Measurements from ENCODE around the gene ZEB1. TPM values are rescaled to one million over a fixed set of nuclear protein-coding genes. Genes with fewer than 3 reads are reported as not detected.
"Not testable (repeated sequence)": the region's sequence is repeated elsewhere in the genome, so short reads cannot be mapped to it uniquely, and the experiment has no call there.

Gene ZEB1
- total RNA-seq, 1 donor from 2014 or later: 149 TPM

DNA sequence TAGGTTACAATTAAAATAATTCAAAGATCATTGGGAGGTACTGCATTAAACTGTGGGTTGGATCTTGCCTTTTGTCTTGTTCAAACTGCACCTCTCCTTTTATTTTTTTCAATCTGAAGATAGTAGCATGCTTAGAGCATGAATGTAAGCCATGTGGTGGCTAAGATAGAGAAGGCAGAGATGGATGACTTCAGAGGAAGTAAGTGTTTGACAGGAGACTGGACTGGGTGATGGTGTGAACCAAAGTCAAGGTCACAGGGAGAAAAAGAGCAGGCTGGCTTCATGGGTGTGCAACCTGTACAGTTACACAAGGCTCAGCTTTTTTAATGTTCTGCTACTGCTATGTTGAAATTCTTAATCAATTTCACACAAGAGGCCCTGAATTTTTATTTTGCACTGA is 85.6 kb downstream of the ZEB1 start:
- no peak for DNase-seq (ENCODE audit: low spot score)
- intact Hi-C loops (cut with DNase I): no loop called here

- DNase-seq (ENCODE audit: low spot score); intact Hi-C loops (cut with DNase I): not testable (repeated sequence)
Observed at GRCh38 chr10:31405829-31406228, 86.8 kb downstream of the ZEB1 start.

DNA sequence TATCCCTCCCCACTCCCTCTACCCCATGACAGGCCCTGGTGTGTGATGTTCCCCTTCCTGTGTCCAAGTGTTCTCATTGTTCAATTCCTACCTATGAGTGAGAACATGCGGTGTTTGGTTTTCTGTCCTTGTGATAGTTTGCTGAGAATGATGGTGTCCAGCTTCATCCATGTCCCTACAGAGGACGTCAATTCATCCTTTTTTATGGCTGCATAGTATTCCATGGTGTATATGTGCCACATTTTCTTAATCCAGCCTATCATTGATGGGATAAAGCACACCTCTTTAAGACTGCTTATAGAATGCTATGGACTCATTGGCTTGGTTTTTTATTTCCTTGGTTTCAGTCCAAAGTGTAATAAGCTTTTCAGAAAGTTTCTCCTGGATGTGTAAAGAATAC is 93.4 kb downstream of the ZEB1 start:
- not testable (repeated sequence) for DNase-seq (ENCODE audit: low spot score)

GRCh38 chr10:31413325-31413724 is 94.3 kb downstream of the ZEB1 start:
- intact Hi-C loops (cut with DNase I): no loop called here
- no peak for DNase-seq (ENCODE audit: low spot score)

More for the DNA sequence above, 93.4 kb downstream of the ZEB1 start:
- intact Hi-C loops (cut with DNase I): not testable (repeated sequence)

- intact Hi-C loops (cut with DNase I): no loop called here
Observed at GRCh38 chr10:31418481-31418880, 99.5 kb downstream of the ZEB1 start.

DNA sequence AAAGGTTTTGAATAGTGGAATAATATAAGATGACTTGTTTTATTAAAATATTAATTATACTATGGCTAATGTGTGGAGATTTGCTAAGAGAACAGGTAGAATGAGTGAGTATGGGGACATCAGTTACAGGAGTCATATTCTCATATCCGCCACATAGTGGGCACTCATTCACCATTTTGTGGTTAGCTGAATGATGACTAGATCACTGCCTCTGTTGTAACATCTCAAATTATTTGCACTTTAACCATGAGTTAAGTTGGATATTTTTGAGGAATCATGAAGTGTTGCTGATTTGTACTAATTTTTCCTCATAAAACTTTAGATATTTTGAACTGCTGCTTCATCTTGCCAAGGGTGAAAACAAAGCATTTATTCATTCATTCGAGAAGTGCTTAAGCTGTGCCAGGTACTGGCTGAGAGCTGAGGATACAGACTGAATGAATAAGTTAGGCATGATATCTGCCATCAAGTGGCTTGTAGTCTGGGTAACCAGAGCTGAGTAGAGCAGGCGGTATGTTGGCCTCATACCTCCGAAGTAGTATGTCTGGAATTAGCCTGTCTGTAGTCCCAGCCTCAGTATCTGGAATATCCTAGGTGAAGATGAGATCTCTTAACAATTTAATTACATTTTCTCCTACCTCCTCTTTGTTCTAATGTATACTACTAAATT is 100.5 kb downstream of the ZEB1 start:
- DNase-seq (ENCODE audit: low spot score): no peak
- intact Hi-C loops (cut with DNase I): no loop called here

More at GRCh38 chr10:31418481-31418880, 99.5 kb downstream of the ZEB1 start:
- DNase-seq (ENCODE audit: low spot score): no peak

GRCh38 chr10:31421322-31421721 is 102.3 kb downstream of the ZEB1 start:
- intact Hi-C loops (cut with DNase I): no loop called here
- DNase-seq (ENCODE audit: low spot score): no peak

DNA sequence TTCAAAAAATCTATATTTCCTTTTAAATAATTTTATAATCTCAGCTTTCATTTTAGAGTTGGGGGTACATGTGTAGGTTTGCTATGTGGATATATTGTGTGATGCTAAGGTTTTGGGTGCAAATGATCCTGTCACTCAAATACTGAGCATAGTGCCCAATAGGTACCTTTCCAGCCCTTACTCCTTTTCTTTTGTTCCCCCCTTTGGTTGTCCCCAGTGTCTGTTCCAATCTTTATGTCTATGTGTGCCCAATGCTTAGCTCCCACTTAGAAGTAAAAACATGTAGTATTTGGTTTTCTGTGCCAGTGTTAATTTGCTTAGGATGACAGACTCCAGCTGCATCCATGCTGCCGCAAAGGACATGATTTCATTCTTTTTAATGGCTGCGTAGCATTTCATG is 103.6 kb downstream of the ZEB1 start:
- no peak for DNase-seq (ENCODE audit: low spot score)
- intact Hi-C loops (cut with DNase I): no loop called here

DNA sequence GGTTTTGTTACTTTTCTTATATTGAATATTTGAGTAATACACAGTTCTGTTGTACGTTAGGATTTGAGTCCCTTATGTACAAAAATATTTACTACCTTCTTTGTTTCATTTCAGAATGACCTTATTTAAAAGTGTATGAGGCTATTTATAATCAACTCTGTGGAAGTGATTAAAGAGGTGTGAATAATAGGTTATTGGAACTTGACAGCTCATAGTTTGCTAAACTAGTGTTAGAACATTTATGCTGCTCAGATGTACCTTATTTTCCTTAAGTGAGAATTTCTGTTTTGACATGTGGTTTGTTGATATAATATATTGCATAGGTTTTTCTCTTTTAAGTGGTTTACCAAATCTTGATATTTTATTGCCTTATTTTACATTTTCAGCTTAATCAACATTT is 105.5 kb downstream of the ZEB1 start:
- no peak for DNase-seq (ENCODE audit: low spot score)
- intact Hi-C loops (cut with DNase I): no loop called here

- no peak for DNase-seq (ENCODE audit: low spot score)
- intact Hi-C loops (cut with DNase I): no loop called here
Observed at GRCh38 chr10:31426401-31426800, 107.4 kb downstream of the ZEB1 start.

DNA sequence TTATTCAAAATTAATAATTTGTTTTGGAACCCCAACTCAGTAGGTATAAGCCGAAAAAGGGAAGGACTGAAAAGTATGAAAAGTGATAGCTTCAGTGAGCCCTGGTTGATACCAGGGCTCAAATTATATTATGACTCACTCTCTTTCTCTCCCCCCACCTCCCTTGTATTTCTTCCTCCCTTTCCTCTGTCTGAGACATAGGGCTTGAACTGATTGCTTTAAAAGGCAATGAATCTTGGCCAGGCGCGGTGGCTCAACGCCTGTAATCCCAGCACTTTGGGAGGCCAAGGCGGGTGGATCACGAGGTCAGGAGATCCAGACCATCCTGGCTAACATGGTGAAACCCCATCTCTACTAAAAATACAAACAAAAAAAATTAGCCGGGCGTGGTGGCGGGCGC is 108.3 kb downstream of the ZEB1 start:
- DNase-seq (ENCODE audit: low spot score); intact Hi-C loops (cut with DNase I): not testable (repeated sequence)

DNA sequence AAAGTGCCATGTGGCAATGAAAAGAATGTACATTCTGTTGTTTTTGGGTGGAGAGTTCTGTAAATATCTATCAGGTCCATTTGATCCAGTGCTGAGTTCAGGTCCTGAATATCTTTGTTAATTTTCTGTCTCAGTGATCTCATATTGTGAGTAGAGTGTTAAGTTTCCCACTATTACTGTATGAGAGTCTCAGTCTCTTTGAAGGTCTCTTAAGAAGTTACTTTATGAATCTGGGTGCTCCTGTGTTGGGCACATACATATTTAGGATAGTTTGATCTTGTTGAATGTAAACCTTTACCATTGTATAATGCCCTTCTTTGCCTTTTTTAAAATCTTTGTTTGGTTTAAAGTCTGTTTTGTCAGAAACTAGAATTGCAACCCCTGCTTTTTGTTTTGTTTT is 109.5 kb downstream of the ZEB1 start:
- intact Hi-C loops (cut with DNase I); DNase-seq (ENCODE audit: low spot score): not testable (repeated sequence)

- intact Hi-C loops (cut with DNase I): no loop called here
- no peak for DNase-seq (ENCODE audit: low spot score)
Observed at GRCh38 chr10:31431021-31431420, 112.0 kb downstream of the ZEB1 start.

GRCh38 chr10:31437959-31438358 is 118.9 kb downstream of the ZEB1 start:
- intact Hi-C loops (cut with DNase I): no loop called here
- DNase-seq (ENCODE audit: low spot score): no peak

DNA sequence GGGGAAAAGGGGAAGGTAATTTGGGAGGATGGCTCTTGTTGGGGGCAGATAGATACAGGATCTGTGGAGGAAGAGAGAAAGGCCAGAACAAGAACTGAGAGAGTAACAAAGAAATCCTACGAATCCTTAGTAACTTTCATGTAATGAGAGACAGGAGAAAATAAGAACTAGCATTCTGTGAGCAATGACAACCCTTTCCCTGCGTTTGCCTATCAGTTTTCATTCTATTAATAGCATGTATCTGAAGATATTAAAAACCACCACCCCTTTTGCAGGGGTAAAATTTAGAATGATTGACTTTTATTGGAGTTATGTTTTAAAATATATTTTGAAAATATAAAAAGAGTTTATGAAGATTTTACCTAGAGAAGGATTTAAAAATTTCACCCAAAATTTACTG is 132.8 kb downstream of the ZEB1 start:
- DNase-seq (ENCODE audit: low spot score): no peak
- intact Hi-C loops (cut with DNase I): no loop called here

DNA sequence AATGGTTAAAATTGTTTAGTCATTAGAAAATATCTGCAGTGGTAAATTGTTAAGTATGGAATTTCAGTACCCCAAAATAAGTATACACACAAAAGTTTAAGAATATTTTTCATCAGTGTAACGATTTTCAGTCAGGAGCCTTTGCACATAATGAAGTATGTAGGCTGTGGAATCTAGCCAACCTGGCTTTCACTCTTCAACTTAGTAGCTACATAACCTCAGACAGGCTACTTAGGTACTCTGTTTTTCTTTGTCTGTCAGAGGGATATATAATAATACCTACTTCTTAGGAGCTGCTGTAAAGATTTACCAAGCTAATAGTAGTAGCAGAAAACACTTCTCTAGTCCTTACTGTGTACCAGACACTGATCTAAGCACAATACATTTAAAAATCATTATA is 137.5 kb downstream of the ZEB1 start:
- intact Hi-C loops (cut with DNase I): no loop called here
- no peak for DNase-seq (ENCODE audit: low spot score)

DNA sequence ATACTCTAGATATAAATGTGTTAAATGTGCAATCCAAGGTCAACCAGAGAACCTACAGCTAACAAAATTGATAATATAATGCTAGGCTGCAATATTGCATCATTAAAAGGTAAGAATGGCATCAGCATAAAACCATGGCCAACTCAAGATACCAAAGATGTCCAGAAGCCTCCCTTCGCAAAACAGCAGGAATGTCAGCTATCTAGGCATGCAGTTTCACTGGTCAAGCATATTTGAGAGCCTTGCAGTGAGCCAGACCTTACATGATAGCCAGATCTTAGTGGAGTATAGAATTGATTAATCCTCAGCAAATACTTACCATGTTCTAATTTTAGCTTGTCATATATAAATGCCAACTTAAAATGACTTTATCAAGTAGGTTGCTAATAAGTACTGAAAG is 138.8 kb downstream of the ZEB1 start:
- intact Hi-C loops (cut with DNase I): no loop called here
- no peak for DNase-seq (ENCODE audit: low spot score)

GRCh38 chr10:31458974-31459373 is 140.0 kb downstream of the ZEB1 start:
- intact Hi-C loops (cut with DNase I): no loop called here
- DNase-seq (ENCODE audit: low spot score): no peak

DNA sequence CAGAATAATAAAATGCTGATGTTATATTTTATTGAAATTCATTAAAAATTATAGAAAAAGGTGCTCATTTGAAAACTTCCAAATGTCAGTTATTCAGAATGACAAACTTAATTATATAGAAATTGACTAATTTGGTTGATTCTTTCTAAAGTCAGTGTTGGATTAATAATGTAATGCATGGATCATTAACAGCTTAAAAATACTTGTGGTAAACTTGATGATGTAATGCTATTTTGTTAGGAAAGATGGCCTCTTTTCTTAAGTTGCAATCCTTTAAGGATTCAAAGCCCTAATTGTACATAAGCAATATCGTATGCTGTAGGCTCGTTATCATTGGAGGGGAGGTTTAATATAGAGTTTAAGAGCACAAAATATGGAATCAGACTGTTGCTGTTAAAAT is 141.2 kb downstream of the ZEB1 start:
- DNase-seq (ENCODE audit: low spot score): no peak
- intact Hi-C loops (cut with DNase I): loop anchor here (10.0 kb wide), 1 partner anchor 135 kb away; no protein-coding TSS in a partner anchor

DNA sequence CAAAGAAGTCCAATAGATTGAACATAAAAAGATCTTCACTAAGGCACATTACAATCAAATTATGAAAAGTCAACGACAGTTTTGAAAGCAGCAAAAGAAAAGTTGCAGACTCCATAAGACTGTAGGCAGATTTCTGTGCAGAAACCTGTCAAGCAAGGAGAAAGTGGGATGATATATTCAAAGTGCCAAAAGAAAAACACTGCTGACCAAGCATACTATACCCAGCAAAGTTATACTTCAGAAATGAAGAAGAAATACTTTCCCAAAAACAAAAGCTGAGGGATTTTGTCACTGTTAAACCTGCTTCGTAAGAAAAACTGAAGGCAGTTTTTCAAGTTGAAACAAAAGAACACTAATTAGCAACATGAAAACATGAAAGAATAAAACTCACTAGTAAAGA is 145.5 kb downstream of the ZEB1 start:
- intact Hi-C loops (cut with DNase I): loop anchor here (10.0 kb wide), 1 partner anchor 140 kb away; no protein-coding TSS in a partner anchor
- no peak for DNase-seq (ENCODE audit: low spot score)

DNA sequence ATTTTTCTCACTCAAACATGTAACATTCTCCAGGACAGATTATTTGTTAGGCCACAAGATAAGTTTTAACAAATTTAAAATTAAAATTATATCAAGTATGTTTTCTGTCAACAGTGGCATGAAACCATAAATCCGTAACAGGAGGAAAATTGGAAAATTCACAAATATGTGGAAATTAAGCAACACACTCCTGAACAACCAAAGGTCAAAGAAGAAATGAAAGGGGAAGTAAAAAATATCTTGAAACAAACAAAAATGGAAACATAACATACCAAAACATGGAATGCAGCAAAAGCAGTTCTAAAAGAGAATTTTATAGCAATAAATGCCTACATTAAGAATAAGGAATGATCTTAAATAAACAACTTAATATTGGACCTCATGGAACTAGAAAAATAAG is 147.3 kb downstream of the ZEB1 start:
- intact Hi-C loops (cut with DNase I): loop anchor here (10.0 kb wide), 1 partner anchor 142 kb away; no protein-coding TSS in a partner anchor

More for the DNA sequence above, 147.3 kb downstream of the ZEB1 start:
- DNase-seq (ENCODE audit: low spot score): no peak
